T-helper 2 cell treated with Interferon-gamma antibody and Interleukin-4, amounts not matched to agents 5 μg/mL and 100 μg/mL, for 36 hours (primary cell): Measurements from ENCODE around the gene ADAM15.

Experiments
- DNase-seq: peaks from one replicate; pipeline ENCODE4 v3.0.0; 2021; ENCODE audit warnings: low spot score
- H3K27ac Mint-ChIP-seq: one replicate; pipeline ENCODE4 v1.8.0; 2021; ENCODE audit warnings: mild to moderate bottlenecking, mixed read lengths
- H3K27me3 Mint-ChIP-seq: one replicate; pipeline ENCODE4 v1.8.0; 2021; ENCODE audit warnings: low read depth, mixed read lengths
- H3K36me3 Mint-ChIP-seq: one replicate; pipeline ENCODE4 v1.8.0; 2021; ENCODE audit warnings: low read depth, mixed read lengths
- H3K4me1 Mint-ChIP-seq: one replicate; pipeline ENCODE4 v1.8.0; 2021; ENCODE audit warnings: low read depth, mixed read lengths
- H3K4me3 Mint-ChIP-seq: one replicate; pipeline ENCODE4 v1.8.0; 2022; ENCODE audit warnings: mild to moderate bottlenecking, moderate library complexity, mixed read lengths
- H3K9me3 Mint-ChIP-seq: one replicate; pipeline ENCODE4 v1.8.0; 2021; ENCODE audit warnings: mixed read lengths

The ADAM15 gene

GRCh38 chr1:155061381-155062150 is 10.4 kb downstream of the ADAM15 start:
- Mint-ChIP-seq H3K27me3 (no peaks in the 10 kb centered on the region), H3K27ac (no peak overlapping the region), H3K36me3 (no peaks in the 10 kb centered on the region), H3K4me3 (no peak overlapping the region), H3K9me3 (no peaks in the 10 kb centered on the region), H3K4me1 (peaks cover 22% of the 10 kb centered on the region)
- peak; percentile 86 for DNase-seq

- Mint-ChIP-seq H3K9me3 (no peaks in the 10 kb centered on the region), H3K27me3 (no peaks in the 10 kb centered on the region), H3K4me3 (peak overlapping the region; percentile 85), H3K36me3 (no peaks in the 10 kb centered on the region), H3K4me1 (peaks cover 25% of the 10 kb centered on the region), H3K27ac (no peak overlapping the region)
- no peak for DNase-seq
Observed at GRCh38 chr1:155062151-155062686, 11.1 kb downstream of the ADAM15 start.

GRCh38 chr1:155062702-155063411 is 11.7 kb downstream of the ADAM15 start:
- H3K36me3 Mint-ChIP-seq, result peaks cover 2% of the 10 kb centered on the region
- DNase-seq, result peak; percentile 69
- H3K27me3 Mint-ChIP-seq, result no peaks in the 10 kb centered on the region
- no peaks in the 10 kb centered on the region for H3K9me3 Mint-ChIP-seq
- peak overlapping the region; percentile 85 for H3K4me3 Mint-ChIP-seq
- H3K4me1 Mint-ChIP-seq, result peaks cover 25% of the 10 kb centered on the region
- no peak overlapping the region for H3K27ac Mint-ChIP-seq

- Mint-ChIP-seq H3K4me3 (peak within 1 kb of the TSS; percentile 92), H3K4me1 (peaks cover 25% of the 10 kb centered on the region), H3K9me3 (no peaks in the 10 kb centered on the region), H3K27me3 (no peaks in the 10 kb centered on the region), H3K36me3 (peaks cover 5% of the 10 kb centered on the region), H3K27ac (peak within 1 kb of the TSS; percentile 60)
- DNase-seq, result peak; percentile 83
Observed at GRCh38 chr1:155063550-155064110, 12.5 kb downstream of the ADAM15 start, which contains the start of gene EFNA4. Gene EFNA4 (plus strand): TSS chr1:155063740. CDS start chr1:155063824, 84 bp downstream.

- no peaks in the 10 kb centered on the region for H3K27me3 Mint-ChIP-seq
Observed at GRCh38 chr1:155064111-155064831, 13.2 kb downstream of the ADAM15 start.

GRCh38 chr1:155064832-155065429 is 13.8 kb downstream of the ADAM15 start:
- Mint-ChIP-seq H3K27me3 (no peaks in the 10 kb centered on the region), H3K4me1 (peaks cover 25% of the 10 kb centered on the region), H3K4me3 (peak overlapping the region; percentile 92), H3K27ac (no peak overlapping the region), H3K9me3 (no peaks in the 10 kb centered on the region), H3K36me3 (peaks cover 8% of the 10 kb centered on the region)
- DNase-seq, result no peak

More at GRCh38 chr1:155064111-155064831, 13.2 kb downstream of the ADAM15 start:
- Mint-ChIP-seq H3K36me3 (peaks cover 6% of the 10 kb centered on the region), H3K4me3 (peak overlapping the region; percentile 92), H3K4me1 (peaks cover 25% of the 10 kb centered on the region), H3K27ac (peak overlapping the region; percentile 60), H3K9me3 (no peaks in the 10 kb centered on the region)
- no peak for DNase-seq

GRCh38 chr1:155066777-155067176 is 15.7 kb downstream of the ADAM15 start:
- Mint-ChIP-seq H3K4me1 (peaks cover 27% of the 10 kb centered on the region), H3K9me3 (no peaks in the 10 kb centered on the region), H3K27me3 (no peaks in the 10 kb centered on the region), H3K4me3 (no peak overlapping the region), H3K27ac (no peak overlapping the region), H3K36me3 (peaks cover 10% of the 10 kb centered on the region)
- no peak for DNase-seq

GRCh38 chr1:155068599-155068998 is 17.5 kb downstream of the ADAM15 start:
- no peaks in the 10 kb centered on the region for H3K9me3 Mint-ChIP-seq
- no peak overlapping the region for H3K27ac Mint-ChIP-seq
- peaks cover 3% of the 10 kb centered on the region for H3K27me3 Mint-ChIP-seq
- DNase-seq, result no peak
- H3K4me3 Mint-ChIP-seq, result no peak overlapping the region
- H3K36me3 Mint-ChIP-seq, result peaks cover 10% of the 10 kb centered on the region
- H3K4me1 Mint-ChIP-seq, result peaks cover 24% of the 10 kb centered on the region

GRCh38 chr1:155069551-155070157 is 18.5 kb downstream of the ADAM15 start:
- Mint-ChIP-seq H3K9me3 (no peaks in the 10 kb centered on the region), H3K27me3 (peaks cover 3% of the 10 kb centered on the region), H3K27ac (no peak overlapping the region), H3K4me3 (no peak overlapping the region), H3K36me3 (peaks cover 10% of the 10 kb centered on the region), H3K4me1 (peaks cover 26% of the 10 kb centered on the region)
- no peak for DNase-seq

GRCh38 chr1:155070158-155070621 is 19.1 kb downstream of the ADAM15 start:
- Mint-ChIP-seq H3K4me3 (peak overlapping the region; percentile 29), H3K27me3 (peaks cover 3% of the 10 kb centered on the region), H3K36me3 (peaks cover 10% of the 10 kb centered on the region), H3K27ac (peak overlapping the region; percentile 20), H3K9me3 (no peaks in the 10 kb centered on the region), H3K4me1 (peaks cover 25% of the 10 kb centered on the region)
- no peak for DNase-seq

- H3K27me3 Mint-ChIP-seq, result peaks cover 3% of the 10 kb centered on the region
- peak; percentile 63 for DNase-seq
- no peaks in the 10 kb centered on the region for H3K9me3 Mint-ChIP-seq
- peaks cover 10% of the 10 kb centered on the region for H3K36me3 Mint-ChIP-seq
- H3K4me3 Mint-ChIP-seq, result peak overlapping the region; percentile 29
- H3K27ac Mint-ChIP-seq, result peak overlapping the region; percentile 20
- peaks cover 28% of the 10 kb centered on the region for H3K4me1 Mint-ChIP-seq
Observed at GRCh38 chr1:155070721-155071569, 19.8 kb downstream of the ADAM15 start.

GRCh38 chr1:155071701-155072100 is 20.6 kb downstream of the ADAM15 start:
- Mint-ChIP-seq H3K9me3 (no peaks in the 10 kb centered on the region), H3K4me3 (peak overlapping the region; percentile 3), H3K27ac (peak overlapping the region; percentile 7), H3K4me1 (peaks cover 32% of the 10 kb centered on the region), H3K36me3 (peaks cover 10% of the 10 kb centered on the region), H3K27me3 (peaks cover 3% of the 10 kb centered on the region)
- no peak for DNase-seq
